Measurements from ENCODE around the gene CS.
"Not testable (repeated sequence)": the region's sequence is repeated elsewhere in the genome, so short reads cannot be mapped to it uniquely, and the experiment has no call there.

CS gene

GRCh38 chr12:56262955-56263354, 37.2 kb downstream of the CS start:
- peak; percentile 37 for TF ChIP-seq CTCF (IDR thresholded peaks at IDR 0.05; ENCODE audit: low read depth, low read length)
- H3K4me3 ChIP-seq (ENCODE audit: low read depth, low read length) = not testable (repeated sequence)
- DNase-seq (ENCODE audit: low read depth) = peak; percentile 58

- TF ChIP-seq MAX (IDR thresholded peaks at IDR 0.05; ENCODE audit: low read depth, low read length) = no peak
- TF ChIP-seq MYC (IDR thresholded peaks at IDR 0.05; ENCODE audit: low read depth, low read length) = no peak
- TF ChIP-seq POLR2A (IDR thresholded peaks at IDR 0.05; ENCODE audit: extremely low read depth, insufficient read length) = no peak
- TF ChIP-seq CTCF (IDR thresholded peaks at IDR 0.05; ENCODE audit: low read depth, low read length) = no peak
- H3K4me3 ChIP-seq (ENCODE audit: low read depth, low read length) = no peak overlapping the region
- no peak for DNase-seq (ENCODE audit: low read depth)
Observed at GRCh38 chr12:56261503-56262232, 38.5 kb downstream of the CS start.

- DNase-seq (ENCODE audit: low read depth) = no peak
- no peak overlapping the region for H3K4me3 ChIP-seq (ENCODE audit: low read depth, low read length)
- no peak for TF ChIP-seq MYC (IDR thresholded peaks at IDR 0.05; ENCODE audit: low read depth, low read length)
- TF ChIP-seq CTCF (IDR thresholded peaks at IDR 0.05; ENCODE audit: low read depth, low read length) = no peak
- TF ChIP-seq MAX (IDR thresholded peaks at IDR 0.05; ENCODE audit: low read depth, low read length) = no peak
- TF ChIP-seq POLR2A (IDR thresholded peaks at IDR 0.05; ENCODE audit: extremely low read depth, insufficient read length) = no peak
Observed at GRCh38 chr12:56260921-56261320, 39.2 kb downstream of the CS start.

- TF ChIP-seq MAX (IDR thresholded peaks at IDR 0.05; ENCODE audit: low read depth, low read length) (no peak), POLR2A (IDR thresholded peaks at IDR 0.05; ENCODE audit: extremely low read depth, insufficient read length) (no peak), MYC (IDR thresholded peaks at IDR 0.05; ENCODE audit: low read depth, low read length) (no peak), CTCF (IDR thresholded peaks at IDR 0.05; ENCODE audit: low read depth, low read length) (no peak)
- no peak for DNase-seq (ENCODE audit: low read depth)
- H3K4me3 ChIP-seq (ENCODE audit: low read depth, low read length) = no peak overlapping the region
Observed at GRCh38 chr12:56260380-56260779, 39.8 kb downstream of the CS start.

- DNase-seq (ENCODE audit: low read depth) = no peak
- TF ChIP-seq MYC (IDR thresholded peaks at IDR 0.05; ENCODE audit: low read depth, low read length) (no peak), CTCF (IDR thresholded peaks at IDR 0.05; ENCODE audit: low read depth, low read length) (no peak), MAX (IDR thresholded peaks at IDR 0.05; ENCODE audit: low read depth, low read length) (no peak), POLR2A (IDR thresholded peaks at IDR 0.05; ENCODE audit: extremely low read depth, insufficient read length) (no peak)
- peak overlapping the region; percentile 77 for H3K4me3 ChIP-seq (ENCODE audit: low read depth, low read length)
Observed at GRCh38 chr12:56258820-56259183, 41.3 kb downstream of the CS start.

All from NB4 (cell line).